C4-2B (cell line): ENCODE results near the gene FAM83F.

Experiments used
- ZFX ChIP-seq: fragments of 450-650 bp; IDR thresholded peaks from 2 replicates; pipeline ENCODE4 v1.6.1; 2017
- TF ChIP-seq, protein P1 (sequence below): fragments of 450-650 bp; conservative IDR thresholded peaks from 2 replicates; pipeline ENCODE4 v1.5.1; 2017; ENCODE audit warnings: mild to moderate bottlenecking

DNA sequence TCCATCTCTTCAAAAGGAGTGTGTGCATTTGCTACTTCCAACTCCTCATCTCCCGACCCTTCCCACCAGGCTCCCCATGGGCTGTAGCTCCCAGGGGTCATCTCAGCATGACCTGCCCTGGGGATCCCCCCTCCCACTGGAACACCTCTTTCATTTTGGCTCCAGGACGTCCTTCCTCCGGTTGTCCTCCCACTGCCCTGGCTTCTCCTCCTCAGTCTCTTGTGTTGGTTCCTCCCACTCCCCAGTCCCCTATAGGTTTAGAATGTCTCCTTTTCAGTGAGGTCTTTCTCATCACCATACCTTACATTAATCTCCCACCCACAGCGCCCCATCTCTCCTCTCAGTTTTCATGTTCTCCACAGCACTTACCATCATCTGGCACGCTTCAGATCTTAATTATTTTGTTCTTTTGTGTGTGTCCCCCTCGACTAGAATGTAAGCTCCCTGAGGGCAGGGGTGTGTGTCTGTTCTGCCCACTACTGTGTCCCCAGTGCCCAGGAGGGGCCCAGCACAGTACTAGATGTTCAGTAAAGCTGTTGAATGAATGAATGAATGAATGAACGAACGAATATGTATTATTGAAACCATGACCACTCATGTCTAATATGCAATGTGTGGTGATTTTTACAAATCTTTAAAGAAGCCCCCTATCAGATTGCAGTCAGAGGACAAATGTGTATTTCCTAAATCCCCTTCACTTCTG, 36.6 kb upstream of the FAM83F start:
- TF ChIP-seq, protein P1, sequence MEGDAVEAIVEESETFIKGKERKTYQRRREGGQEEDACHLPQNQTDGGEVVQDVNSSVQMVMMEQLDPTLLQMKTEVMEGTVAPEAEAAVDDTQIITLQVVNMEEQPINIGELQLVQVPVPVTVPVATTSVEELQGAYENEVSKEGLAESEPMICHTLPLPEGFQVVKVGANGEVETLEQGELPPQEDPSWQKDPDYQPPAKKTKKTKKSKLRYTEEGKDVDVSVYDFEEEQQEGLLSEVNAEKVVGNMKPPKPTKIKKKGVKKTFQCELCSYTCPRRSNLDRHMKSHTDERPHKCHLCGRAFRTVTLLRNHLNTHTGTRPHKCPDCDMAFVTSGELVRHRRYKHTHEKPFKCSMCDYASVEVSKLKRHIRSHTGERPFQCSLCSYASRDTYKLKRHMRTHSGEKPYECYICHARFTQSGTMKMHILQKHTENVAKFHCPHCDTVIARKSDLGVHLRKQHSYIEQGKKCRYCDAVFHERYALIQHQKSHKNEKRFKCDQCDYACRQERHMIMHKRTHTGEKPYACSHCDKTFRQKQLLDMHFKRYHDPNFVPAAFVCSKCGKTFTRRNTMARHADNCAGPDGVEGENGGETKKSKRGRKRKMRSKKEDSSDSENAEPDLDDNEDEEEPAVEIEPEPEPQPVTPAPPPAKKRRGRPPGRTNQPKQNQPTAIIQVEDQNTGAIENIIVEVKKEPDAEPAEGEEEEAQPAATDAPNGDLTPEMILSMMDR, result no peak
- TF ChIP-seq ZFX, result no peak
